Karpas-422 (cell line): ENCODE data around the gene SPATA20. TPM values are rescaled to one million over a fixed set of nuclear protein-coding genes. Genes with fewer than 3 reads are reported as not detected.

Source experiments
- DNase-seq: peaks from one replicate; pipeline ENCODE4 v3.0.0-alpha.2; 2015
- H2AFZ ChIP-seq: fragments of 200-600 bp; sonication (generic); 2 replicates; pipeline ENCODE4 v1.6.1; 2014; ENCODE audit warnings: antibody characterized with exemption, low read length, mixed read lengths
- H3K27ac ChIP-seq: fragments of 200-600 bp; sonication (generic); 2 replicates; pipeline ENCODE4 v1.5.1; 2014; ENCODE audit warnings: mild to moderate bottlenecking, low read length, moderate library complexity
- H3K27me3 ChIP-seq: fragments of 200-600 bp; sonication (generic); 2 replicates; pipeline ENCODE4 v1.6.1; 2014; ENCODE audit warnings: low read length, mixed read lengths
- H3K36me3 ChIP-seq: fragments of 200-600 bp; sonication (generic); 2 replicates; pipeline ENCODE4 v1.6.1; 2014; ENCODE audit warnings: low read length, mixed read lengths; ENCODE audit not compliant: insufficient read depth
- H3K4me1 ChIP-seq: fragments of 200-600 bp; sonication (generic); 2 replicates; pipeline ENCODE4 v1.6.1; 2014; ENCODE audit warnings: mild to moderate bottlenecking, low read length, mixed read lengths
- H3K4me2 ChIP-seq: fragments of 200-600 bp; sonication (generic); 2 replicates; pipeline ENCODE4 v1.6.1; 2014; ENCODE audit warnings: low read length, low read depth, mild to moderate bottlenecking; ENCODE audit not compliant: poor library complexity, severe bottlenecking
- H3K4me3 ChIP-seq: fragments of 200-600 bp; sonication (generic); 2 replicates; pipeline ENCODE4 v1.5.1; 2014; ENCODE audit warnings: mild to moderate bottlenecking, antibody characterized with exemption, low read length, mixed read lengths
- H3K79me2 ChIP-seq: fragments of 200-600 bp; sonication (generic); 2 replicates; pipeline ENCODE4 v1.6.1; 2014; ENCODE audit warnings: mild to moderate bottlenecking, low read length, mixed read lengths
- H3K9ac ChIP-seq: fragments of 200-600 bp; sonication (generic); 2 replicates; pipeline ENCODE4 v1.6.0; 2014; ENCODE audit warnings: low read length
- H3K9me2 ChIP-seq: fragments of 200-600 bp; sonication (generic), shearing (Covaris generic); replicated peaks from 2 replicates; pipeline ENCODE4 v1.6.0; 2014; ENCODE audit warnings: mild to moderate bottlenecking, low read length, moderate library complexity; ENCODE audit not compliant: insufficient read depth
- H3K9me3 ChIP-seq: fragments of 300-700, 200-600 bp; sonication (generic); 2 replicates; pipeline ENCODE4 v1.6.1; 2014; ENCODE audit warnings: low read length, mixed read lengths
- H4K20me1 ChIP-seq: fragments of 200-600 bp; sonication (generic); 2 replicates; pipeline ENCODE4 v1.6.1; 2014; ENCODE audit warnings: mild to moderate bottlenecking, antibody characterized with exemption, low read length, low read depth; ENCODE audit not compliant: insufficient read depth
- total RNA-seq: library from RNA; depleted of rRNA; stranded (reverse); fragments of >200 nt; shearing (Covaris generic); gene quantifications from 2 replicates; pipeline ENCODE4 v1.2.3, GENCODE V29; 2014; ENCODE audit warnings: low replicate concordance

The SPATA20 gene
- total RNA-seq, 1 experiment from 2014 or later = 38.8 TPM

GRCh38 chr17:50506298-50506697, 40.7 kb upstream of the SPATA20 start:
- Histone ChIP-seq H3K4me1 (peaks cover 15% of the 10 kb centered on the region), H3K9me2 (no peaks in the 10 kb centered on the region), H3K36me3 (no peaks in the 10 kb centered on the region), H3K9ac (no peak overlapping the region), H3K27me3 (no peaks in the 10 kb centered on the region), H3K79me2 (no peaks in the 10 kb centered on the region), H2AFZ (no peak overlapping the region), H3K4me3 (no peak overlapping the region), H4K20me1 (no peaks in the 10 kb centered on the region), H3K9me3 (no peaks in the 10 kb centered on the region), H3K27ac (no peak overlapping the region), H3K4me2 (no peak overlapping the region)
- DNase-seq = no peak

DNA sequence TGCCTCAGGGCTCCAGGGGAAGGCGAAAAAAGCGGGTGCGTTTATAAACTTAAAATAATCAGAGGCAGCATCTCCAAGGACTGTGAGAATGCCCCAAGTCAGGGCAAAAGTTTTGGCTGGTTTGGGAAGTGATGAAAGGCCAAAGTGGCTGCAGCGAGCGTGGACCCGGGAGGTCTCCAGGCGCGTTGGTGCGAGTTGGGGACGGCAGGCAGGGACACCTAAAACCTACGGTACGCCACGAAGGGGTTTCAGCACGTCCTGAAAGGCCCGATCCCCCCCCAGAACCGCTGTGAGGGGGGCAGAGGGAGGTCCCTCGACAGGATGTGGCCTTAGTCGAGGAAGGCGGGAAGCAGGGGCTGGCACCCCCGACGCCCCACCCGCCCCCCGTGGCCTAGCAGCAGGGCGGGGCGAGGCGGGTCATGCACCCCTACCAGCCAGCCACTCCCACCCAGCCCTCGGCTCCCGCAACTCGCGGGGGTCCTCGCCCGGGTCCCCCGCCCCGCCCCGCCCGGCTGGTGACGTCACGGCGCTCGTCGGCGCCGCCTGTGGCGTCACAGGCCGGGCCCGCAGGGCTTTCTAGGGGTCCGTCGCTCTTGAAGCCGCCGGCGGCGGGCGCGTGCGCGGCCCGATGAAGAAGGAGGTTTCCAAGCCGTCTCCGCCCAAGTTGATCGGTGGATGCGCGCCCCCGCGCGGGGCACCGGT, 39.0 kb upstream of the SPATA20 start, which contains the start of gene MYCBPAP:
Gene MYCBPAP (plus strand): TSS at position 569 of the 702 bp plus-strand sequence. CDS start 236 bp downstream, outside the sequence.
- no peaks in the 10 kb centered on the region for H3K9me2 ChIP-seq
- H3K4me3 ChIP-seq = peak within 1 kb of the TSS; percentile 94
- H3K9ac ChIP-seq = peak within 1 kb of the TSS; percentile 94
- H3K27ac ChIP-seq = no peak within 1 kb of the TSS
- H3K36me3 ChIP-seq = no peaks in the 10 kb centered on the region
- H3K9me3 ChIP-seq = no peaks in the 10 kb centered on the region
- peak within 1 kb of the TSS; percentile 99 for H2AFZ ChIP-seq
- H4K20me1 ChIP-seq = no peaks in the 10 kb centered on the region
- no peaks in the 10 kb centered on the region for H3K79me2 ChIP-seq
- no peaks in the 10 kb centered on the region for H3K27me3 ChIP-seq
- peak within 1 kb of the TSS; percentile 100 for H3K4me2 ChIP-seq
- H3K4me1 ChIP-seq = peaks cover 15% of the 10 kb centered on the region
- DNase-seq = peak; percentile 94

DNA sequence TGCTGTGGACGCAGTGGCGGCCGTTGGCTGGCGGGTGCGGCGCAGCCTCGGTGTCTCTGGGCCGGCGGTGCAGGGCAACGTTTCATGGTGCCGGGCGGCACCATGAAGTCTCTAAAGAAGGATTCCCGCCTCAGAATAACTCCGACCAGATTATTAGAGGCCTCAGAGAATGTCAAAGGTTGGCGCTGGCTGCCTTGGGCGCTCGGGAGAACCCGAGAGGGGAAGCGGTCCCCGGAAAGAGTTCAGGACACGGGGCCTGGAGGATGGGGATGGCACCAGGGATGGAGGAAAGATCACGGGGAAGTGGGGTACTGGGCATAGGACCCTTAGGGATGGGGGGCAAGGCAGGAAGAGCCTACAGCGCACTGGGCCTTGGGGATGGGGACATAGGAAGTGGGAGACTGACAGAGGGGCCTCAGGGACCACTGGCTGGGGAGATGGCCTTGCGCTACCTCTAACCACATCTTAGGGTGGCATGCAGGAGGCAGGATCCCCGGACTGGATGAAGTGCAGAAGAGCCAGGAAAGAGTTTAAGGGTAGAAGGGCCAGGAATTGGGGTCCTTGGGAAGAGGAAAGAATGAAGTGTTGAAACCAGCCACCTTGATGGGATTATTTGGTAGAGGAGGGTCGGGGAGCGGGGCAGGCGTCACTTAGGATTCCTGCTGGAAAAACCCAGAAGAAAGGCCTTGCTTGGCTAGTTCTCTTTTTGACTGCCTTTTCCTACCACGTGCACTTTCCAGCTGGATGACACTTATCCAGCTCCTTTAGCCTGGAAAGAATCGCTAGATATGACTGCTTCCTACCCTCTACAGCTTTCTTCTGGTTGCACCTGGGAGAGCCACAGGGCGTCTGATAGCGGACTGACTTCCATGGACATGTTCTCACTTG, 38.2 kb upstream of the SPATA20 start:
- Histone ChIP-seq H2AFZ (peak overlapping the region; percentile 99), H3K9me2 (no peaks in the 10 kb centered on the region), H4K20me1 (no peaks in the 10 kb centered on the region), H3K4me3 (peak overlapping the region; percentile 94), H3K4me2 (peak overlapping the region; percentile 100), H3K27me3 (no peaks in the 10 kb centered on the region), H3K79me2 (no peaks in the 10 kb centered on the region), H3K9ac (peak overlapping the region; percentile 94), H3K27ac (no peak overlapping the region), H3K36me3 (no peaks in the 10 kb centered on the region), H3K4me1 (peaks cover 15% of the 10 kb centered on the region), H3K9me3 (no peaks in the 10 kb centered on the region)
- DNase-seq = no peak

GRCh38 chr17:50511058-50511457, 35.9 kb upstream of the SPATA20 start:
- DNase-seq = no peak
- Histone ChIP-seq H3K27ac (no peak overlapping the region), H3K4me2 (no peak overlapping the region)

GRCh38 chr17:50513495-50513894, 33.5 kb upstream of the SPATA20 start:
- no peak overlapping the region for H2AFZ ChIP-seq
- H3K4me3 ChIP-seq = no peak overlapping the region
- H3K79me2 ChIP-seq = no peaks in the 10 kb centered on the region
- no peak for DNase-seq
- no peak overlapping the region for H3K9ac ChIP-seq
- H3K27ac ChIP-seq = no peak overlapping the region
- no peak overlapping the region for H3K4me2 ChIP-seq
- no peaks in the 10 kb centered on the region for H4K20me1 ChIP-seq
- no peaks in the 10 kb centered on the region for H3K36me3 ChIP-seq
- H3K9me2 ChIP-seq = no peaks in the 10 kb centered on the region
- peaks cover 16% of the 10 kb centered on the region for H3K4me1 ChIP-seq
- H3K27me3 ChIP-seq = no peaks in the 10 kb centered on the region
- H3K9me3 ChIP-seq = no peaks in the 10 kb centered on the region

More at GRCh38 chr17:50511058-50511457, 35.9 kb upstream of the SPATA20 start:
- Histone ChIP-seq H3K9ac (no peak overlapping the region), H2AFZ (no peak overlapping the region), H3K4me1 (peaks cover 23% of the 10 kb centered on the region), H3K27me3 (no peaks in the 10 kb centered on the region), H3K36me3 (no peaks in the 10 kb centered on the region), H4K20me1 (no peaks in the 10 kb centered on the region), H3K79me2 (no peaks in the 10 kb centered on the region), H3K4me3 (no peak overlapping the region), H3K9me2 (no peaks in the 10 kb centered on the region), H3K9me3 (no peaks in the 10 kb centered on the region)

DNA sequence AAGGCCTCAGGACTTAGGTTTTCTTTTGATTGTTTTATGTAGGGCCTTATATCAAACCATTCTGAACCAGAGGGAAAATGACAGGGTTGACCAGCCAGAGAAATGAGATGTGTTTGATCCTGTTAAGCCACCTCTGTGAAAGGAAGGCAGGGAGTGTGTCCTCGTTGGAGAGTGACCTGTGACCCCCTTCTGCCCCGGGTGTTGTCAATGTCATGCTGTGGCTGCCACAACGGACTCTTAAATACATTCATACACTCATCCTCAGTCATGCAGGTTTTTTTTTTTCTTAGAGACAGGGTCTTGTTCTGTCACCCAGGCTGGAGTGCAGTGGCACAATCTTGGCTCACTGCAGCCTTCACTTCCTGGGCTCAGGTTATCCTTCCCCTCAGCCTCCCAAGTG, 32.6 kb upstream of the SPATA20 start:
- H3K27me3 ChIP-seq = no peaks in the 10 kb centered on the region
- no peaks in the 10 kb centered on the region for H3K9me2 ChIP-seq
- no peak overlapping the region for H3K4me2 ChIP-seq
- H4K20me1 ChIP-seq = no peaks in the 10 kb centered on the region
- H3K9ac ChIP-seq = no peak overlapping the region
- no peaks in the 10 kb centered on the region for H3K36me3 ChIP-seq
- H3K9me3 ChIP-seq = no peaks in the 10 kb centered on the region
- H2AFZ ChIP-seq = no peak overlapping the region
- H3K4me3 ChIP-seq = no peak overlapping the region
- no peak overlapping the region for H3K27ac ChIP-seq
- DNase-seq = no peak
- H3K4me1 ChIP-seq = peaks cover 8% of the 10 kb centered on the region
- H3K79me2 ChIP-seq = no peaks in the 10 kb centered on the region

GRCh38 chr17:50514936-50515702, 31.9 kb upstream of the SPATA20 start:
- H3K9ac ChIP-seq = no peak overlapping the region
- peaks cover 8% of the 10 kb centered on the region for H3K4me1 ChIP-seq
- H3K27me3 ChIP-seq = no peaks in the 10 kb centered on the region
- DNase-seq = no peak
- H3K9me2 ChIP-seq = no peaks in the 10 kb centered on the region
- peak overlapping the region; percentile 7 for H3K4me2 ChIP-seq
- H3K27ac ChIP-seq = no peak overlapping the region
- H3K4me3 ChIP-seq = no peak overlapping the region
- H3K79me2 ChIP-seq = no peaks in the 10 kb centered on the region
- no peaks in the 10 kb centered on the region for H3K36me3 ChIP-seq
- H2AFZ ChIP-seq = no peak overlapping the region
- H3K9me3 ChIP-seq = no peaks in the 10 kb centered on the region
- no peaks in the 10 kb centered on the region for H4K20me1 ChIP-seq

GRCh38 chr17:50517011-50517410, 30.0 kb upstream of the SPATA20 start:
- Histone ChIP-seq H3K36me3 (no peaks in the 10 kb centered on the region), H3K4me2 (no peak overlapping the region), H3K4me1 (peaks cover 8% of the 10 kb centered on the region), H3K9me2 (no peaks in the 10 kb centered on the region), H3K9me3 (no peaks in the 10 kb centered on the region), H4K20me1 (no peaks in the 10 kb centered on the region), H2AFZ (no peak overlapping the region), H3K27ac (no peak overlapping the region), H3K4me3 (no peak overlapping the region), H3K9ac (no peak overlapping the region), H3K79me2 (no peaks in the 10 kb centered on the region), H3K27me3 (no peaks in the 10 kb centered on the region)
- no peak for DNase-seq
